Stomach (tissue), 4 donors: Measurements from ENCODE around the gene HERC4.

Experiments
- CTCF ChIP-seq, 7 experiments: fragments of 450-650 bp in 4 of 7; fragments of 200-600 bp in 3 of 7; sonication (generic) in 3 of 7; IDR thresholded peaks; one replicate each; pipeline ENCODE4 v1.5.1; 2016 to 2019; ENCODE audit warnings: antibody characterized with exemption in 7 of 7, control low read depth in 2 of 7, mild to moderate bottlenecking in 1 of 7
- POLR2A ChIP-seq, 4 donors: fragments of 450-650 bp; IDR thresholded peaks; one replicate each; pipeline ENCODE4 v1.6.1; 2016; ENCODE audit warnings: antibody characterized with exemption in 4 of 4, control low read depth in 2 of 4, mild to moderate bottlenecking in 1 of 4, moderate library complexity in 1 of 4

- TF ChIP-seq POLR2A (IDR thresholded peaks at IDR 0.05), result no peak
- TF ChIP-seq CTCF (IDR thresholded peaks at IDR 0.05), result no peak
Measured at GRCh38 chr10:68092512-68092911, 17.4 kb upstream of the HERC4 start.
